HEK293 (cell line): Measurements from ENCODE around the gene PEX6.

ENCODE experiments used
- CTCF ChIA-PET: fragments of 350-600 bp; formaldehyde crosslinking; extraction: SDS; loops from one replicate; lab custom pipeline; 2021; ENCODE audit warnings: antibody characterized with exemption; lab: Yijun Ruan, JAX
- POLR2A ChIA-PET: fragments of 300-600 bp; formaldehyde crosslinking; extraction: SDS; loops from one replicate; lab custom pipeline; 2020; ENCODE audit warnings: antibody characterized with exemption, inconsistent platforms; lab: Yijun Ruan, JAX
- H3K27ac ChIP-seq: fragments of 200-500 bp; sonication (Bioruptor generic); 2 replicates; pipeline ENCODE4 v1.5.1; 2014; ENCODE audit warnings: low read depth, low read length, control low read depth, inconsistent platforms; ENCODE audit errors: extremely low read depth
- H3K36me3 ChIP-seq, 2 experiments: fragments of 200-500 bp in 1 of 2; sonication (Bioruptor generic) in 1 of 2; 1 replicate in 1 of 2; 2 replicates in 1 of 2; pipeline ENCODE4 v1.5.1; 2014 to 2017; ENCODE audit warnings: inconsistent platforms in 2 of 2, low read length in 2 of 2; ENCODE audit not compliant: control insufficient read depth in 2 of 2, insufficient read depth in 1 of 2
- H3K4me1 ChIP-seq: fragments of 200-500 bp; sonication (Bioruptor generic); 2 replicates; pipeline ENCODE4 v1.5.1; 2014; ENCODE audit warnings: mild to moderate bottlenecking, low read length, inconsistent platforms; ENCODE audit not compliant: control insufficient read depth, insufficient read depth
- H3K4me3 ChIP-seq: 2 replicates; pipeline ENCODE4 v1.5.1; 2011; ENCODE audit warnings: low read depth, mild to moderate bottlenecking, control low read depth, low read length, moderate library complexity
- H3K9me3 ChIP-seq: fragments of 200-500 bp; sonication (Bioruptor generic); 2 replicates; pipeline ENCODE4 v1.5.1; 2014; ENCODE audit warnings: low read depth, low read length, inconsistent platforms; ENCODE audit not compliant: control insufficient read depth, insufficient read depth
- MZF1 ChIP-seq: fragments of 450-650 bp; formaldehyde crosslinking; IDR thresholded peaks from 2 replicates; pipeline ENCODE4 v1.5.1; 2017; ENCODE audit warnings: missing biosample characterization, missing genetic modification characterization, borderline replicate concordance
- YY1 ChIP-seq: fragments of 450-650 bp; formaldehyde crosslinking; IDR thresholded peaks from 2 replicates; pipeline ENCODE4 v1.5.1; 2018; ENCODE audit warnings: missing biosample characterization, missing genetic modification characterization
- ZBTB48 ChIP-seq: fragments of 450-650 bp; formaldehyde crosslinking; IDR thresholded peaks from 2 replicates; pipeline ENCODE4 v1.5.1; 2016; ENCODE audit warnings: missing biosample characterization, missing genetic modification characterization
- ZBTB8A ChIP-seq: fragments of 450-650 bp; formaldehyde crosslinking; IDR thresholded peaks from 2 replicates; pipeline ENCODE4 v1.5.1; 2016; ENCODE audit warnings: missing biosample characterization, missing genetic modification characterization
- ZNF121 ChIP-seq: fragments of 450-650 bp; formaldehyde crosslinking; IDR thresholded peaks from 2 replicates; pipeline ENCODE4 v1.5.1; 2016; ENCODE audit warnings: missing biosample characterization, missing genetic modification characterization
- ZNF138 ChIP-seq: fragments of 450-650 bp; formaldehyde crosslinking; IDR thresholded peaks from 2 replicates; pipeline ENCODE4 v1.5.1; 2016; ENCODE audit warnings: missing biosample characterization, missing genetic modification characterization, borderline replicate concordance
- ZNF211 ChIP-seq: fragments of 450-650 bp; formaldehyde crosslinking; IDR thresholded peaks from 2 replicates; pipeline ENCODE4 v1.5.1; 2016; ENCODE audit warnings: low read depth, missing biosample characterization, missing genetic modification characterization
- ZNF426 ChIP-seq: fragments of 450-650 bp; formaldehyde crosslinking; IDR thresholded peaks from 2 replicates; pipeline ENCODE4 v1.5.1; 2017; ENCODE audit warnings: missing biosample characterization, missing genetic modification characterization, mild to moderate bottlenecking, inconsistent platforms, moderate library complexity
- ZNF558 ChIP-seq: fragments of 450-650 bp; formaldehyde crosslinking; IDR thresholded peaks from 2 replicates; pipeline ENCODE4 v1.5.1; 2016; ENCODE audit warnings: missing biosample characterization, missing genetic modification characterization
- ZNF600 ChIP-seq: fragments of 450-650 bp; formaldehyde crosslinking; IDR thresholded peaks from 2 replicates; pipeline ENCODE4 v1.5.1; 2016; ENCODE audit warnings: missing biosample characterization, missing genetic modification characterization
- ZNF658 ChIP-seq: fragments of 450-650 bp; formaldehyde crosslinking; IDR thresholded peaks from 2 replicates; pipeline ENCODE4; 2016; ENCODE audit warnings: missing biosample characterization, missing genetic modification characterization
- ZNF677 ChIP-seq: fragments of 450-650 bp; IDR thresholded peaks from 2 replicates; pipeline ENCODE4 v1.5.0; 2018; ENCODE audit warnings: missing biosample characterization, mild to moderate bottlenecking, missing genetic modification characterization, moderate library complexity
- ZNF768 ChIP-seq: fragments of 450-650 bp; formaldehyde crosslinking; IDR thresholded peaks from 2 replicates; pipeline ENCODE4 v1.5.1; 2018; ENCODE audit warnings: missing biosample characterization, mild to moderate bottlenecking, missing genetic modification characterization
- TF ChIP-seq, protein P1 (sequence below): fragments of 450-650 bp; formaldehyde crosslinking; IDR thresholded peaks from 2 replicates; pipeline ENCODE4 v1.5.1; 2016; ENCODE audit warnings: missing biosample characterization, missing genetic modification characterization, low read depth
- TF ChIP-seq, protein P2 (sequence below): fragments of 450-650 bp; formaldehyde crosslinking; IDR thresholded peaks from 2 replicates; pipeline ENCODE4 v1.5.1; 2016; ENCODE audit warnings: missing biosample characterization, missing genetic modification characterization
- TF ChIP-seq, protein P3 (sequence below): fragments of 450-650 bp; formaldehyde crosslinking; IDR thresholded peaks from 2 replicates; pipeline ENCODE4 v1.5.1; 2016; ENCODE audit warnings: missing biosample characterization, missing genetic modification characterization
- TF ChIP-seq, protein P4 (sequence below): fragments of 450-650 bp; formaldehyde crosslinking; IDR thresholded peaks from 2 replicates; pipeline ENCODE4 v1.5.1; 2017; ENCODE audit warnings: missing biosample characterization, missing genetic modification characterization

PEX6 gene

DNA sequence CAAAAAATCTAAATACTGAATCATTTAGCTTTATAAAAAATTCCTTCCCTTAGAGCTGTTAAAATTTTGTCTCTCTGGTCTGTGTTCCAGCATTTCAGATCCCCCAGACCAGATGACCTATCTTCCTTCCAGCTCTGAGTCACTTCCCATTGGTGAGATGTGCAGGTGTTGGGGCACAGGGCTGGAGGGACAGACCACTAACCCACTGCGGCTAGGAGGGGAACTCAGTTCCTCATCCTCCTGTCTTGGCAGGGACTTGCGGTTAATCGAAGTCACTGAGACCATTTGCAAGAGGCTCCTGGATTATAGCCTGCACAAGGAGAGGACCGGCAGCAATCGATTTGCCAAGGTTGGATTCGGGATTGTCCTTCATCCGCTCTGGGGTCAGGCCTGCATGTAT lies 43.7 kb downstream of the PEX6 start:
- H3K27ac ChIP-seq, result no peak overlapping the region
- H3K4me3 ChIP-seq, result no peak overlapping the region
- H3K36me3 ChIP-seq, result peaks cover 10 to 78% of the 10 kb centered on the region in 2 experiments; a peak in 2 of 3 replicates
- no peaks in the 10 kb centered on the region for H3K9me3 ChIP-seq
- TF ChIP-seq, protein P1, sequence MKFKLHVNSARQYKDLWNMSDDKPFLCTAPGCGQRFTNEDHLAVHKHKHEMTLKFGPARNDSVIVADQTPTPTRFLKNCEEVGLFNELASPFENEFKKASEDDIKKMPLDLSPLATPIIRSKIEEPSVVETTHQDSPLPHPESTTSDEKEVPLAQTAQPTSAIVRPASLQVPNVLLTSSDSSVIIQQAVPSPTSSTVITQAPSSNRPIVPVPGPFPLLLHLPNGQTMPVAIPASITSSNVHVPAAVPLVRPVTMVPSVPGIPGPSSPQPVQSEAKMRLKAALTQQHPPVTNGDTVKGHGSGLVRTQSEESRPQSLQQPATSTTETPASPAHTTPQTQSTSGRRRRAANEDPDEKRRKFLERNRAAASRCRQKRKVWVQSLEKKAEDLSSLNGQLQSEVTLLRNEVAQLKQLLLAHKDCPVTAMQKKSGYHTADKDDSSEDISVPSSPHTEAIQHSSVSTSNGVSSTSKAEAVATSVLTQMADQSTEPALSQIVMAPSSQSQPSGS, result no peak
- TF ChIP-seq, protein P2, sequence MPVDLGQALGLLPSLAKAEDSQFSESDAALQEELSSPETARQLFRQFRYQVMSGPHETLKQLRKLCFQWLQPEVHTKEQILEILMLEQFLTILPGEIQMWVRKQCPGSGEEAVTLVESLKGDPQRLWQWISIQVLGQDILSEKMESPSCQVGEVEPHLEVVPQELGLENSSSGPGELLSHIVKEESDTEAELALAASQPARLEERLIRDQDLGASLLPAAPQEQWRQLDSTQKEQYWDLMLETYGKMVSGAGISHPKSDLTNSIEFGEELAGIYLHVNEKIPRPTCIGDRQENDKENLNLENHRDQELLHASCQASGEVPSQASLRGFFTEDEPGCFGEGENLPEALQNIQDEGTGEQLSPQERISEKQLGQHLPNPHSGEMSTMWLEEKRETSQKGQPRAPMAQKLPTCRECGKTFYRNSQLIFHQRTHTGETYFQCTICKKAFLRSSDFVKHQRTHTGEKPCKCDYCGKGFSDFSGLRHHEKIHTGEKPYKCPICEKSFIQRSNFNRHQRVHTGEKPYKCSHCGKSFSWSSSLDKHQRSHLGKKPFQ (tag by site-specific recombination), result no peak
- ChIA-PET POLR2A (no interaction called here), CTCF (no interaction called here)
- no peaks in the 10 kb centered on the region for H3K4me1 ChIP-seq

DNA sequence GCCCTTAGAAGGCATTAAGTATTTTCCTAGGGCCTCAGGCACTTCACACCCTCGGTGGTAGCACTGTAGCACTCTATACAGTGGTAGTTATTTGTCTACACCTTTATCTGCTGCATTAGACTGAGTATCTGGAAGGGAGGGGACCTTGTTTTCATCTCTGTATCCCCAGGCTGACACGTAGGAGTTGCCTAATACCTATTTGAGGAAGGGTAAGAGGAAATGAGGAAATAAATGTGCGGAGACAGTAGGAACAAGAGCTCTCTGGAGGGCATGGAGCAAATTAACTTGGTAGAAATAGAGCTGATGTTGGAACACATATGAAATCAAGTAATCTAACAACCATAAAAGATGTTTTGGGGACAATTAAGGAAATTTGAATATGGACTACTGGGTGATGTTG lies 45.8 kb downstream of the PEX6 start:
- H3K4me1 ChIP-seq, result peaks cover 3% of the 10 kb centered on the region; the same call in 1 of the 2 replicates
- CTCF ChIA-PET, result interaction anchor here (2.0 kb wide), 1 partner anchor 32 kb away, joined by 5 read pairs; no protein-coding TSS in a partner anchor
- H3K27ac ChIP-seq, result no peak overlapping the region

More for the DNA sequence above, 45.8 kb downstream of the PEX6 start:
- no peak for TF ChIP-seq MZF1 (tag by site-specific recombination)
- no peak for TF ChIP-seq ZNF600 (tag by site-specific recombination)
- TF ChIP-seq ZNF211 (tag by site-specific recombination), result no peak
- no peak for TF ChIP-seq ZBTB8A
- TF ChIP-seq, protein P3, sequence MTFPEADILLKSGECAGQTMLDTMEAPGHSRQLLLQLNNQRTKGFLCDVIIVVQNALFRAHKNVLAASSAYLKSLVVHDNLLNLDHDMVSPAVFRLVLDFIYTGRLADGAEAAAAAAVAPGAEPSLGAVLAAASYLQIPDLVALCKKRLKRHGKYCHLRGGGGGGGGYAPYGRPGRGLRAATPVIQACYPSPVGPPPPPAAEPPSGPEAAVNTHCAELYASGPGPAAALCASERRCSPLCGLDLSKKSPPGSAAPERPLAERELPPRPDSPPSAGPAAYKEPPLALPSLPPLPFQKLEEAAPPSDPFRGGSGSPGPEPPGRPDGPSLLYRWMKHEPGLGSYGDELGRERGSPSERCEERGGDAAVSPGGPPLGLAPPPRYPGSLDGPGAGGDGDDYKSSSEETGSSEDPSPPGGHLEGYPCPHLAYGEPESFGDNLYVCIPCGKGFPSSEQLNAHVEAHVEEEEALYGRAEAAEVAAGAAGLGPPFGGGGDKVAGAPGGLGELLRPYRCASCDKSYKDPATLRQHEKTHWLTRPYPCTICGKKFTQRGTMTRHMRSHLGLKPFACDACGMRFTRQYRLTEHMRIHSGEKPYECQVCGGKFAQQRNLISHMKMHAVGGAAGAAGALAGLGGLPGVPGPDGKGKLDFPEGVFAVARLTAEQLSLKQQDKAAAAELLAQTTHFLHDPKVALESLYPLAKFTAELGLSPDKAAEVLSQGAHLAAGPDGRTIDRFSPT, result no peak
- no peak for TF ChIP-seq ZBTB48 (tag by site-specific recombination)
- TF ChIP-seq, protein P4, sequence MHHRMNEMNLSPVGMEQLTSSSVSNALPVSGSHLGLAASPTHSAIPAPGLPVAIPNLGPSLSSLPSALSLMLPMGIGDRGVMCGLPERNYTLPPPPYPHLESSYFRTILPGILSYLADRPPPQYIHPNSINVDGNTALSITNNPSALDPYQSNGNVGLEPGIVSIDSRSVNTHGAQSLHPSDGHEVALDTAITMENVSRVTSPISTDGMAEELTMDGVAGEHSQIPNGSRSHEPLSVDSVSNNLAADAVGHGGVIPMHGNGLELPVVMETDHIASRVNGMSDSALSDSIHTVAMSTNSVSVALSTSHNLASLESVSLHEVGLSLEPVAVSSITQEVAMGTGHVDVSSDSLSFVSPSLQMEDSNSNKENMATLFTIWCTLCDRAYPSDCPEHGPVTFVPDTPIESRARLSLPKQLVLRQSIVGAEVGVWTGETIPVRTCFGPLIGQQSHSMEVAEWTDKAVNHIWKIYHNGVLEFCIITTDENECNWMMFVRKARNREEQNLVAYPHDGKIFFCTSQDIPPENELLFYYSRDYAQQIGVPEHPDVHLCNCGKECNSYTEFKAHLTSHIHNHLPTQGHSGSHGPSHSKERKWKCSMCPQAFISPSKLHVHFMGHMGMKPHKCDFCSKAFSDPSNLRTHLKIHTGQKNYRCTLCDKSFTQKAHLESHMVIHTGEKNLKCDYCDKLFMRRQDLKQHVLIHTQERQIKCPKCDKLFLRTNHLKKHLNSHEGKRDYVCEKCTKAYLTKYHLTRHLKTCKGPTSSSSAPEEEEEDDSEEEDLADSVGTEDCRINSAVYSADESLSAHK (tag by site-specific recombination), result no peak
- no peak for TF ChIP-seq ZNF121
- TF ChIP-seq, protein P1, result no peak
- TF ChIP-seq YY1 (tag by site-specific recombination), result no peak
- no peak for TF ChIP-seq ZNF677
- TF ChIP-seq ZNF658 (tag by site-specific recombination), result no peak
- no peak for TF ChIP-seq ZNF558 (tag by site-specific recombination)
- no peak for TF ChIP-seq ZNF768 (tag by site-specific recombination)
- no peak for TF ChIP-seq ZNF138 (tag by site-specific recombination)
- no peak for TF ChIP-seq ZNF426 (tag by site-specific recombination)
- Histone ChIP-seq H3K9me3 (no peaks in the 10 kb centered on the region), H3K36me3 (peaks cover 10 to 59% of the 10 kb centered on the region in 2 experiments; a peak in 2 of 3 replicates), H3K4me3 (no peak overlapping the region)
- POLR2A ChIA-PET, result no interaction called here
